Measurements from ENCODE around the gene MACROH2A1.

DNA sequence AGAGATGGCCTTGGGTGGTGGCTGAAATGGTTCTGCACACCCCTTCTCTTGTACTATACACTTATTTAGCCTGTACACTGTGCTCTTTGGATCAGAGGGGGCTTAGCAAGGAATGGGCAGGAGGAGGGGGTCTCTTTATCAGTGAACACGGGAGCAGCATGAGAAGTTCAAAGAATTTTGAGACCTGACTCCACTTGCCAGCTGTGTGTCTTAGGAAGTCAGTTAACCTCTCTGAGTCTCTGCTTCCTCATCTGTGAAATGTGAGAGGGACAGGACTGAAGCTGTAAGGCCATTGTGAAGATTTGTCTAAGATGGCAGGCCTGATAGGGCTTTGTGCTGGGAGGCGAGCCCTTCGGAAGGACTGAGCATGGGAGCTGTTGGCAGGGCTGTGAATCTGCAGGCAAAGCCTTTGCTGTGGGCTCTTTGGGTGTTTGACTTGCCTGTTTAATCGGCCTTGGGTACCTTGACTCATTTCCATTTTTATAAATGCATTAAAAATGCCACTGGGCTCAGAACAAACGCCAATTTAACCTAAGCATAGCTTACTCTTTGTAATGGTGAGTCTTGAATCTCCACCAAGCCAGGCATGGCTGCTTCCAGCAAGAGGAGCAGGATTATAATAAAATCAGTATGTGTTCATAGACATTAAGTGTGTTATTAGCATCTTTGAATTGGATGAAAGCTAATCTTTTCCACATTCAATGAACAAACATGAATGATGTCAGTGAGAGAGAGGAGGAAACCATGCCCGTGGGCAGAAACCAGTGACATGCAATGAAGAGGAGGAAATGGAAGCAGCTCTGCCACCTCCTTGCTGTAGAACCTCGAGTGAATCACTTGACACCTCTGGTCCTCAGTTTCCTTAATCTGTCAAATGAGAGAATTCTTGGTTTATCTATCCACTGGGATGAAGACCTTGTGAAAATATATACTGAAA lies 89.4 kb downstream of the MACROH2A1 start:
- no peak for TF ChIP-seq POLR2A (IDR thresholded peaks at IDR 0.05)
- TF ChIP-seq, protein P1, sequence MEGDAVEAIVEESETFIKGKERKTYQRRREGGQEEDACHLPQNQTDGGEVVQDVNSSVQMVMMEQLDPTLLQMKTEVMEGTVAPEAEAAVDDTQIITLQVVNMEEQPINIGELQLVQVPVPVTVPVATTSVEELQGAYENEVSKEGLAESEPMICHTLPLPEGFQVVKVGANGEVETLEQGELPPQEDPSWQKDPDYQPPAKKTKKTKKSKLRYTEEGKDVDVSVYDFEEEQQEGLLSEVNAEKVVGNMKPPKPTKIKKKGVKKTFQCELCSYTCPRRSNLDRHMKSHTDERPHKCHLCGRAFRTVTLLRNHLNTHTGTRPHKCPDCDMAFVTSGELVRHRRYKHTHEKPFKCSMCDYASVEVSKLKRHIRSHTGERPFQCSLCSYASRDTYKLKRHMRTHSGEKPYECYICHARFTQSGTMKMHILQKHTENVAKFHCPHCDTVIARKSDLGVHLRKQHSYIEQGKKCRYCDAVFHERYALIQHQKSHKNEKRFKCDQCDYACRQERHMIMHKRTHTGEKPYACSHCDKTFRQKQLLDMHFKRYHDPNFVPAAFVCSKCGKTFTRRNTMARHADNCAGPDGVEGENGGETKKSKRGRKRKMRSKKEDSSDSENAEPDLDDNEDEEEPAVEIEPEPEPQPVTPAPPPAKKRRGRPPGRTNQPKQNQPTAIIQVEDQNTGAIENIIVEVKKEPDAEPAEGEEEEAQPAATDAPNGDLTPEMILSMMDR (IDR thresholded peaks at IDR 0.05): no peak
